PFSK-1 (cell line): ENCODE data around the gene ABCF1.
A peak's percentile ranks its signal among the peaks of the same experiment; 100 is the strongest.

Experiments used
- POLR2AphosphoS5 ChIP-seq: IDR thresholded peaks from 2 replicates; pipeline ENCODE4 v1.6.1; 2012; ENCODE audit warnings: low read depth, mild to moderate bottlenecking, control low read depth, low read length, moderate library complexity
- SIN3A ChIP-seq: IDR thresholded peaks from 2 replicates; pipeline ENCODE4 v1.6.1; 2012; ENCODE audit warnings: mild to moderate bottlenecking, low read length, moderate library complexity, borderline replicate concordance; ENCODE audit not compliant: insufficient read depth
- TAF1 ChIP-seq: IDR thresholded peaks from 2 replicates; pipeline ENCODE4 v1.6.1; 2012; ENCODE audit warnings: low read length, control low read depth, borderline replicate concordance; ENCODE audit not compliant: insufficient read depth
- TF ChIP-seq, protein P1 (sequence below), 2 experiments: IDR thresholded peaks; 2 replicates each; pipeline versions ENCODE4 v1.6.1 to v1.8.0; 2011 to 2012; ENCODE audit warnings: low read depth in 2 of 2, low read length in 2 of 2, control low read depth in 1 of 2, inconsistent platforms in 1 of 2, mild to moderate bottlenecking in 1 of 2, moderate library complexity in 1 of 2; ENCODE audit not compliant: insufficient read depth in 1 of 2

DNA sequence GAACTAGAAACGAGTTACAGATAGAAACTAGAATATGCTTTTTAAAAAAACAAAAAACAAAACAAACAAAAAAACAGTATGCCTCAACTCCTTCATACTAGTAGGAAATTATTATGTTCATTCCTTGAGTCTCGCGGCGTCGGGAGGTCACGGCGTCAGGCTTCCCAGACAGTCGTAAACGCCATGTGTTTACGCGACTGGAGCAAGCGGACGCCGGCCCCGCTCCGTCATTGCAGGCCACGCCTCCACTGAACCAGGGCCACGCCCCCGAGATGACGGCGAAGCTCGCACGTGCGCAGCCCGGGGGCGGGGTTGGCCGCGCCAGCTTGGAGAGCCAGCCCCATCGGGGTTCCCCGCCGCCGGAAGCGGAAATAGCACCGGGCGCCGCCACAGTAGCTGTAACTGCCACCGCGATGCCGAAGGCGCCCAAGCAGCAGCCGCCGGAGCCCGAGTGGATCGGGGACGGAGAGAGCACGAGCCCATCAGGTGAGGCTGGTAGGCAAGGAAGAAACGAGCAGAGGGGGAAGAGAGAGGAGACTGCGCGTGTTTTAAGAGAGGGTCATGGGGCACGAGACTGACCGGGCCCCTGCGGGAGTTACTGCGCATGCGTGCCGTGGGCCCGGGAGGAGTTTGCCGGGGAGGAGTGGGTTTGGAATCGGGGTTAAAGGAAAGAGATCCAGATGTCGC, at the start of gene ABCF1:
- TF ChIP-seq TAF1 (peak; percentile 67; the same call in 1 of the 2 replicates), SIN3A (0 out of 2 replicates have a peak, but pooled peaks have one; percentile 40), POLR2AphosphoS5 (peak; percentile 99)
- TF ChIP-seq, protein P1, sequence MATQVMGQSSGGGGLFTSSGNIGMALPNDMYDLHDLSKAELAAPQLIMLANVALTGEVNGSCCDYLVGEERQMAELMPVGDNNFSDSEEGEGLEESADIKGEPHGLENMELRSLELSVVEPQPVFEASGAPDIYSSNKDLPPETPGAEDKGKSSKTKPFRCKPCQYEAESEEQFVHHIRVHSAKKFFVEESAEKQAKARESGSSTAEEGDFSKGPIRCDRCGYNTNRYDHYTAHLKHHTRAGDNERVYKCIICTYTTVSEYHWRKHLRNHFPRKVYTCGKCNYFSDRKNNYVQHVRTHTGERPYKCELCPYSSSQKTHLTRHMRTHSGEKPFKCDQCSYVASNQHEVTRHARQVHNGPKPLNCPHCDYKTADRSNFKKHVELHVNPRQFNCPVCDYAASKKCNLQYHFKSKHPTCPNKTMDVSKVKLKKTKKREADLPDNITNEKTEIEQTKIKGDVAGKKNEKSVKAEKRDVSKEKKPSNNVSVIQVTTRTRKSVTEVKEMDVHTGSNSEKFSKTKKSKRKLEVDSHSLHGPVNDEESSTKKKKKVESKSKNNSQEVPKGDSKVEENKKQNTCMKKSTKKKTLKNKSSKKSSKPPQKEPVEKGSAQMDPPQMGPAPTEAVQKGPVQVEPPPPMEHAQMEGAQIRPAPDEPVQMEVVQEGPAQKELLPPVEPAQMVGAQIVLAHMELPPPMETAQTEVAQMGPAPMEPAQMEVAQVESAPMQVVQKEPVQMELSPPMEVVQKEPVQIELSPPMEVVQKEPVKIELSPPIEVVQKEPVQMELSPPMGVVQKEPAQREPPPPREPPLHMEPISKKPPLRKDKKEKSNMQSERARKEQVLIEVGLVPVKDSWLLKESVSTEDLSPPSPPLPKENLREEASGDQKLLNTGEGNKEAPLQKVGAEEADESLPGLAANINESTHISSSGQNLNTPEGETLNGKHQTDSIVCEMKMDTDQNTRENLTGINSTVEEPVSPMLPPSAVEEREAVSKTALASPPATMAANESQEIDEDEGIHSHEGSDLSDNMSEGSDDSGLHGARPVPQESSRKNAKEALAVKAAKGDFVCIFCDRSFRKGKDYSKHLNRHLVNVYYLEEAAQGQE (IDR thresholded peaks at IDR 0.05; ENCODE audit: insufficient read depth in 1 of 2, low read depth in 2 of 2, low read length in 2 of 2) = 0 out of 4 replicates have a peak, but pooled peaks of 1 of the 2 experiments have one; percentile 33
